NCI-H526 (cell line): ENCODE results near the gene GNAL.
A peak's percentile ranks its signal among the peaks of the same experiment; 100 is the strongest.
"Not testable (repeated sequence)": the region's sequence is repeated elsewhere in the genome, so short reads cannot be mapped to it uniquely, and the experiment has no call there.

Experiments used
- DNase-seq, 2 experiments: peaks; one replicate each; lab custom pipeline; 2025; lab: John Stamatoyannopoulos, UW

The GNAL gene

GRCh38 chr18:11908182-11909060 is 219.4 kb downstream of the GNAL start, which contains the start of gene MPPE1:
Gene MPPE1 (minus strand): TSS chr18:11908317. CDS start chr18:11897264, 11,053 bp downstream.
- peak; percentile 57 to 89 for DNase-seq

- DNase-seq = no peak
Measured at GRCh38 chr18:11909061-11909455, 220.0 kb downstream of the GNAL start.

- DNase-seq = no peak
Measured at GRCh38 chr18:11909591-11910026, 220.5 kb downstream of the GNAL start.

GRCh38 chr18:11916880-11917279 is 227.8 kb downstream of the GNAL start:
- not testable (repeated sequence) for DNase-seq

GRCh38 chr18:11919522-11919921 is 230.5 kb downstream of the GNAL start:
- DNase-seq = not testable (repeated sequence)

- DNase-seq = no peak
Measured at GRCh38 chr18:11923450-11923849, 234.4 kb downstream of the GNAL start.

GRCh38 chr18:11925800-11926481 is 236.9 kb downstream of the GNAL start:
- no peak for DNase-seq

- no peak for DNase-seq
Measured at GRCh38 chr18:11927497-11927896, 238.4 kb downstream of the GNAL start.

- no peak for DNase-seq
Measured at GRCh38 chr18:11932393-11932792, 243.3 kb downstream of the GNAL start.
